Measurements from ENCODE around the gene ABCA6.

DNA sequence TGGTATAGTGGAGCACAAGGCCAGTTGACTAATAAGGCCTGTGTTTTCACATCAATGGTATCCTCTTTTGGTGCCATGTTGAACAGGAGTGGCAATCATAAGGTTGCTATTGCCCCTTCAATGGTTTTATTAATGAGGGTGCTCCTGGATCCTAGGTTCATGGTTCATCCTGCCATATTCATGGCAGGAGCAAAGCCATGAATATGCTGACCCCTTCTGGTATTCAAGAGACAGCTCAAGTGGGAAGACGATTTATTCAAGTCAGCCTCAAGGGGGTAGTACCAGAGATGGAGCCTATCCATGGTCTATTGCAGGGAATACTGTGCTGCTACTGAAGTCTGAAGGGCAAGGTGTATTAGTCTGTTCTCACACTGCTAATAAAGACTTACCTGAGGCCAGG is 83.5 kb downstream of the ABCA6 start:
- TF ChIP-seq CTCF (IDR thresholded peaks at IDR 0.05; ENCODE audit: low read depth, low read length) (no peak), EZH2phosphoT487 (IDR thresholded peaks at IDR 0.05; ENCODE audit: low read depth) (no peak)
